CD4-positive, CD25-positive, alpha-beta regulatory T cell (primary cell): ENCODE measurements around the gene FXYD1. TPM values are rescaled to one million over a fixed set of nuclear protein-coding genes. Genes with fewer than 3 reads are reported as not detected.

Source experiments
- ATAC-seq, 2 donors: fragments of 150-1000 bp; cut with Tn5 transposase; one replicate each; pipeline ENCODE4 v1.10.0; 2021; ENCODE audit warnings: low read depth in 2 of 2, moderate number of reproducible peaks in 2 of 2, moderate library complexity in 1 of 2
- DNase-seq, 3 donors: peaks; one replicate each; pipeline versions ENCODE4 v3.0.0 to v3.0.0-alpha.2; 2012 to 2022; ENCODE audit warnings: mixed read lengths in 1 of 3
- H3K27ac ChIP-seq: one replicate; pipeline ENCODE4 v1.7.0; 2013; ENCODE audit warnings: mild to moderate bottlenecking, low read length; ENCODE audit not compliant: insufficient read depth, poor library complexity, severe bottlenecking
- H3K27me3 ChIP-seq: one replicate; pipeline ENCODE4 v1.7.0; 2013; ENCODE audit warnings: low read length; ENCODE audit not compliant: control insufficient read depth, insufficient read depth
- H3K36me3 ChIP-seq: one replicate; pipeline ENCODE4 v1.7.0; 2013; ENCODE audit warnings: mild to moderate bottlenecking, low read length, moderate library complexity; ENCODE audit not compliant: control insufficient read depth, insufficient read depth
- H3K4me1 ChIP-seq: 2 replicates; pipeline ENCODE4 v1.7.0; 2013; ENCODE audit warnings: mild to moderate bottlenecking, low read length; ENCODE audit not compliant: insufficient read depth, control insufficient read depth, poor library complexity, severe bottlenecking
- H3K4me3 ChIP-seq: one replicate; pipeline ENCODE4 v1.7.0; 2013; ENCODE audit warnings: low read depth, mild to moderate bottlenecking, low read length, moderate library complexity
- H3K9me3 ChIP-seq, 2 experiments: 1 replicate in 1 of 2; 2 replicates in 1 of 2; pipeline ENCODE4 v1.7.0; 2013; ENCODE audit warnings: low read length in 2 of 2, mild to moderate bottlenecking in 1 of 2, moderate library complexity in 1 of 2; ENCODE audit not compliant: control insufficient read depth in 2 of 2
- H3K27ac Mint-ChIP-seq, 3 donors: one replicate each; pipeline ENCODE4 v1.8.0; 2020 to 2022; ENCODE audit warnings: mild to moderate bottlenecking in 3 of 3, mixed read lengths in 3 of 3, moderate library complexity in 2 of 3
- H3K27me3 Mint-ChIP-seq: one replicate; pipeline ENCODE4 v1.8.0; 2022; ENCODE audit warnings: mild to moderate bottlenecking, mixed read lengths
- H3K36me3 Mint-ChIP-seq: one replicate; pipeline ENCODE4 v1.8.0; 2020; ENCODE audit warnings: mixed read lengths
- H3K4me1 Mint-ChIP-seq, 4 donors: one replicate each; pipeline ENCODE4 v1.8.0; 2020 to 2022; ENCODE audit warnings: mixed read lengths in 4 of 4, mild to moderate bottlenecking in 1 of 4
- H3K4me3 Mint-ChIP-seq, 4 donors: one replicate each; pipeline ENCODE4 v1.8.0; 2020 to 2022; ENCODE audit warnings: mild to moderate bottlenecking in 4 of 4, mixed read lengths in 4 of 4, moderate library complexity in 3 of 4
- H3K9me3 Mint-ChIP-seq, 7 donors: one replicate each; pipeline ENCODE4 v1.8.0; 2020 to 2022; ENCODE audit warnings: mixed read lengths in 7 of 7, mild to moderate bottlenecking in 3 of 7, moderate library complexity in 2 of 7
- polyA plus RNA-seq, 4 donors: library from polyadenylated mRNA; unstranded; fragments of 300-500 nt; fragmentation: Illumina TruSeq; gene quantifications; one replicate each; pipeline ENCODE4 v1.2.3, GENCODE V29; 2021
- total RNA-seq: library from RNA; stranded (reverse); gene quantifications from one replicate; pipeline ENCODE4 v1.2.3, GENCODE V29; 2022

The FXYD1 gene
- total and polyA plus RNA-seq, 5 donors from 2014 or later: 1.6 to 3.7 (median 2.6) TPM

DNA sequence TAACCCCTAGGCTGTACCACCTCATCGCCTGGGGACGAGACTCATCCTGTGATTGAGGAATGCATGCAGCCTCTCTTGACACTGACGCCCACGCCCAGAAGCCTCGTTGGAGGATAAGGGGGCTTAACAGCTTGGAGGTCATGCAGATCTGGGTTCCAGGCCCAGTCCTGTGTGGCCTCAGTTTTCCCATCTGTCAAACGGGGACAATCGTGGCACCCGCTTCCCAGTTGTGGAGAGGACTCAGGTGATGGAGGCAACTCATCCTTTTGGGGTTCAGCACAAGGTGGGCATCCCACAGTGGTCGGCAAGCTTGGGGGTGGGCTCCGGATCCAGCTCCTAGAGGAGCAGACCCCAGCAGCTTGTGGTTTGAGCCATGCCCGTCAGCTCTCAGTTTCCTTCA is 2.4 kb upstream of the FXYD1 start:
- Mint-ChIP-seq H3K4me3 (no peak overlapping the region), H3K4me1 (peaks cover 0 to 14% (median 10%) of the 10 kb centered on the region in 4 donors), H3K27me3 (no peaks in the 10 kb centered on the region), H3K9me3 (peaks cover 0 to 11% (median 0%) of the 10 kb centered on the region in 7 donors), H3K27ac (no peak overlapping the region), H3K36me3 (no peaks in the 10 kb centered on the region)
- H3K4me1 ChIP-seq: peaks cover 9% of the 10 kb centered on the region
- H3K4me3 ChIP-seq: no peak overlapping the region
- ATAC-seq: no peak
- H3K27ac ChIP-seq: no peak overlapping the region
- H3K27me3 ChIP-seq: no peaks in the 10 kb centered on the region
- DNase-seq: no peak
- no peaks in the 10 kb centered on the region for H3K36me3 ChIP-seq
- no peaks in the 10 kb centered on the region for H3K9me3 ChIP-seq

- no peak for DNase-seq
- no peaks in the 10 kb centered on the region for H3K36me3 ChIP-seq
- H3K27me3 Mint-ChIP-seq: peaks cover 9% of the 10 kb centered on the region
- H3K36me3 Mint-ChIP-seq: no peaks in the 10 kb centered on the region
- no peak overlapping the region for H3K4me3 ChIP-seq
- H3K4me3 Mint-ChIP-seq: no peak overlapping the region
- H3K4me1 ChIP-seq: peaks cover 18% of the 10 kb centered on the region
- H3K9me3 ChIP-seq: no peaks in the 10 kb centered on the region
- H3K27ac ChIP-seq: no peak overlapping the region
- H3K9me3 Mint-ChIP-seq: peaks cover 0 to 11% (median 0%) of the 10 kb centered on the region in 7 donors
- H3K27ac Mint-ChIP-seq: no peak overlapping the region
- peaks cover 6 to 22% (median 18%) of the 10 kb centered on the region in 4 donors for H3K4me1 Mint-ChIP-seq
- ATAC-seq: no peak
- H3K27me3 ChIP-seq: no peaks in the 10 kb centered on the region
These were observed 1.5 kb upstream of the FXYD1 start for GRCh38 chr19:35136977-35137702.

DNA sequence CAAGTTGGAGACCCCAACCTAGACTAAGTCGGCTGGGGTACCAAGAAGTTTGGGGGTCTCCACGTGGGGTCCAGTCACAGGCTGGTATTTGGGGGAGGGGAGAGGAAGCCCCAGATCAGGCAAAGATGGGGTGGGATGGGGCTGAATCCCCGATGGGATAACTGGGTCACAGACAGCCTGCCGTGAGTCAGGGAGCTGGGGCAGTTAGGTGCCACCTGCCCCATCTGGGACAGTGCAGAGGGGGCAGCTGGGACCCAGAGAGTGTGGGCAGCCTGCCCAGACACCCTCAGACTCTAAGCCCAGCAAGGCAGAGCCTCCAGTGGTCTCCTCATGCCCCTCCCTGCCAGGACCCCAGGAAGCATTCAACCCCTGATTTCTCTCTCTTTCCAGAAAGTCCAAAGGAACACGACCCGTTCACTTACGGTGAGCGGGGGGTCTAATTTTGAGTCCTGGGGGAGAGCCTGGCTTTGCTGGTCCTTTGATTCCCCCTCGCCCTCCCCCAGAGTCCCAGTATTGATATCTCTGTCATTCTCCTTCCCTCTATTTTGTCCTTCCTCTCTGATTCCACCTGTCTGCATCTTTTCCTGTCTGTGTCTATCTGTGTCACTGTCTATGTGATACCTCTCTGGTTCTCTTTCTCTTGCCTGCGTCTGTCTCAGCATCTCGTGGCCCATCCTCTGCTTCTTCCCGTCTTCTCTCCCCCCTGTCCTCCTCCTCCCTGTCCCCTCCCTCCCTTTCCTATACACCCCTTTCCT is 1.8 kb downstream of the FXYD1 start:
- Histone ChIP-seq H3K4me3 (no peak overlapping the region), H3K9me3 (no peaks in the 10 kb centered on the region), H3K27me3 (no peaks in the 10 kb centered on the region), H3K4me1 (peaks cover 43% of the 10 kb centered on the region), H3K27ac (no peak overlapping the region), H3K36me3 (no peaks in the 10 kb centered on the region)
- DNase-seq: no peak
- peaks cover 9% of the 10 kb centered on the region for H3K27me3 Mint-ChIP-seq
- peaks cover 6 to 47% (median 22%) of the 10 kb centered on the region in 4 donors for H3K4me1 Mint-ChIP-seq
- peak overlapping the region; percentile 74 to 95 (median 84) for H3K27ac Mint-ChIP-seq
- H3K36me3 Mint-ChIP-seq: no peaks in the 10 kb centered on the region
- H3K4me3 Mint-ChIP-seq: peak overlapping the region in 3 of 4 donors; percentile 70 to 88 (median 73)
- no peaks in the 10 kb centered on the region for H3K9me3 Mint-ChIP-seq
- no peak for ATAC-seq

DNA sequence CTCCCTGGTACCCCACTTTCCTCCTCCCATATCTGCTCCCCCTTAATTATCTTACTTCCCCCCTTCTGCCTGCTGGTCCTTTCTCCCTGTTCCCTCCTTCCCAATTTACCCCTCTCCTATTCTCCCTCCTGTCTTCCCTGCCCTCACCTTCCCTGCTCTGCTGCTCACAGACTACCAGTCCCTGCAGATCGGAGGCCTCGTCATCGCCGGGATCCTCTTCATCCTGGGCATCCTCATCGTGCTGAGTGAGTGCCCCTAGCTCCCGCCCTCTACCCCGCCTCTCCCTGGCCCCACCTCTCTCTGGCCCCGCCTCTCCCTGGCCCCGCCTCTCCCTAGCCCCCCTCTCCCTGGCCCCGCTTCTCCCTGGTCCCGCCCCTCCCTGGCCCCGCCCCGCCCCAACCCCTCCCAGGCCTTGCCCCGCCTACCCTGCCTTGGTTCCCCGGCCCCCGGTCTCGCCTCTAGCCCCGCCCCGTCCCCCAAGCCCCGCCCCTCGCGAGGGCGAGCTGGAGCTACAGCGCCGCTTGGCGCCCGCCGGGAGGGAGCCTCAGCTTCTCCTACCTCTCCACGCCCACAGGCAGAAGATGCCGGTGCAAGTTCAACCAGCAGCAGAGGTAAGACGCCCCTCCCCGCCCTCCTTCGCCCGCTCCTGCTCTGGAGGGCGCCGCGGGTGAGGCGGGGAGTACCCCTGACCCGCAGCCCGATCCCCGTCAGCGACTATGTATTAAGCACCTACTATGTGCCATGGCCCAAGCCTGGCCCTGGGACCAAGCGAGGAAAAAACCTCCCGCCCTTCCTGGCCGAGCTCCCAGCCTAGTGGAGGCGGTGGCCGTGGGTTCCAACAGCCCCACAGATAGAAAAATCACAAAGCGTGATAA is 2.6 kb downstream of the FXYD1 start:
- no peaks in the 10 kb centered on the region for H3K36me3 Mint-ChIP-seq
- peak overlapping the region; percentile 88 to 96 (median 90) for H3K4me3 Mint-ChIP-seq
- Histone ChIP-seq H3K27ac (peak overlapping the region; percentile 29), H3K27me3 (no peaks in the 10 kb centered on the region), H3K4me3 (peak overlapping the region; percentile 64), H3K4me1 (peaks cover 43% of the 10 kb centered on the region), H3K36me3 (no peaks in the 10 kb centered on the region), H3K9me3 (no peaks in the 10 kb centered on the region)
- H3K9me3 Mint-ChIP-seq: no peaks in the 10 kb centered on the region
- peak overlapping the region; percentile 24 to 95 (median 91) for H3K27ac Mint-ChIP-seq
- DNase-seq (peak; percentile 90 to 92 (median 92)), ATAC-seq (peak; percentile 84 to 85)
- H3K27me3 Mint-ChIP-seq: peaks cover 9% of the 10 kb centered on the region
- H3K4me1 Mint-ChIP-seq: peaks cover 6 to 41% (median 20%) of the 10 kb centered on the region in 4 donors

- Histone ChIP-seq H3K27ac (peak overlapping the region; percentile 29), H3K4me1 (peaks cover 43% of the 10 kb centered on the region), H3K27me3 (no peaks in the 10 kb centered on the region), H3K4me3 (peak overlapping the region; percentile 64), H3K36me3 (no peaks in the 10 kb centered on the region), H3K9me3 (no peaks in the 10 kb centered on the region)
- Mint-ChIP-seq H3K36me3 (no peaks in the 10 kb centered on the region), H3K27me3 (peaks cover 9% of the 10 kb centered on the region), H3K4me1 (peaks cover 6 to 41% (median 21%) of the 10 kb centered on the region in 4 donors), H3K4me3 (peak overlapping the region; percentile 88 to 96 (median 90)), H3K9me3 (no peaks in the 10 kb centered on the region), H3K27ac (peak overlapping the region; percentile 63 to 95 (median 91))
- DNase-seq (peak in 2 of 3 donors; percentile 17 to 40), ATAC-seq (peak in 1 of 2 donors; percentile 0)
These were observed 3.4 kb downstream of the FXYD1 start for GRCh38 chr19:35141837-35142605.

DNA sequence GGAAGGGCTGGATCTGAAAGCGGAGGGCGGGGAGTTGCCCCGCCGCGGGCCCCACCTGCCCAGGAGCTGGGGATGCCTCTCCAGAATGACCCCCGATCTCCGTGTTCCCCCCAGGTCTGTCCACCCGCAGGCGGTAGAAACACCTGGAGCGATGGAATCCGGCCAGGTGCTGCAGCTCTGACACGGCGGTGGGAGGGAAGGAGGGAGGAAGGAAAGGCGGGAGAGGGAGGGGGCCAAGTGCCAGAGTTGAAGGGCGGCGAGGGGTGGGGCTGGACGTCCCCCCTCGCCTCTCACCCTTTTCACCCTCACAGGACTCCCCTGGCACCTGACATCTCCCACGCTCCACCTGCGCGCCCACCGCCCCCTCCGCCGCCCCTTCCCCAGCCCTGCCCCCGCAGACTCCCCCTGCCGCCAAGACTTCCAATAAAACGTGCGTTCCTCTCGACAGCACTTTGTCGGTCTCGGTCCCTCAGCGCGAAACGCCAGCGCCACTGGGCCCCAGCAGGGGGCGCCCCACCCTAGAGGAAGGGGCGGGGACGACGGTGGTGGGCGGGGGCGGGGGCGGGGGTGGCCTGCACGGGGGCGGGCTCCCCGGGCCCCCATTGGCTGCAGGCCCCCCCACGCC is 4.1 kb downstream of the FXYD1 start:
- H3K9me3 ChIP-seq: no peaks in the 10 kb centered on the region
- H3K4me3 ChIP-seq: peak overlapping the region; percentile 64
- ATAC-seq: peak; percentile 23 to 29
- H3K27me3 Mint-ChIP-seq: peaks cover 9% of the 10 kb centered on the region
- H3K36me3 ChIP-seq: no peaks in the 10 kb centered on the region
- H3K27me3 ChIP-seq: no peaks in the 10 kb centered on the region
- H3K36me3 Mint-ChIP-seq: no peaks in the 10 kb centered on the region
- no peaks in the 10 kb centered on the region for H3K9me3 Mint-ChIP-seq
- H3K27ac Mint-ChIP-seq: peak overlapping the region in 1 of 3 donors; percentile 32
- H3K4me3 Mint-ChIP-seq: peak overlapping the region; percentile 75 to 89 (median 78)
- DNase-seq: peak; percentile 63 to 72 (median 68)
- H3K27ac ChIP-seq: no peak overlapping the region
- peaks cover 43% of the 10 kb centered on the region for H3K4me1 ChIP-seq
- H3K4me1 Mint-ChIP-seq: peaks cover 6 to 41% (median 22%) of the 10 kb centered on the region in 4 donors
